Endothelial cell of umbilical vein (primary cell): Measurements from ENCODE around the gene PPM1H. TPM values are rescaled to one million over a fixed set of nuclear protein-coding genes. Genes with fewer than 3 reads are reported as not detected.

ENCODE experiments used
- BruUV-seq: library from RNA; stranded (reverse); fragments of 400-500 nt; replicated peaks from 2 replicates; lab custom pipeline; 2021; lab: Mats Ljungman, UMichigan
- CTCF ChIA-PET: fragments of 300-600, 350-600 bp; sonication (Branson Sonifier 250); formaldehyde crosslinking; loops from one replicate; lab custom pipeline; 2021; ENCODE audit warnings: antibody characterized with exemption, inconsistent platforms; lab: Charles Lee
- POLR2A ChIA-PET: fragments of 300-600, 350-600 bp; sonication (Branson Sonifier 250); formaldehyde crosslinking; loops from one replicate; lab custom pipeline; 2021; ENCODE audit warnings: antibody characterized with exemption, inconsistent platforms; lab: Charles Lee
- DNase-seq: peaks from one replicate; pipeline ENCODE4 v3.0.0-alpha.2; 2011; ENCODE audit warnings: low read depth, low spot score
- FAIRE-seq: peaks from 2 replicates; lab custom pipeline; 2011; peaks lifted over from hg19 to GRCh38; lab: Jason Lieb, UNC
- H2AFZ ChIP-seq: 2 replicates; pipeline ENCODE4 v1.6.0; 2012; ENCODE audit warnings: low read depth, low read length, control low read depth, inconsistent platforms
- H3K27ac ChIP-seq: 2 replicates; pipeline ENCODE4 v1.5.1; 2011; ENCODE audit warnings: low read depth, mild to moderate bottlenecking, control low read depth, low read length, moderate library complexity; ENCODE audit not compliant: insufficient read depth
- H3K27me3 ChIP-seq, 2 experiments: 2 replicates each; pipeline versions ENCODE4 v1.6.0 to v1.6.1; 2011; ENCODE audit warnings: low read length in 2 of 2, mixed read lengths in 1 of 2; ENCODE audit not compliant: control insufficient read depth in 2 of 2, insufficient read depth in 2 of 2
- H3K36me3 ChIP-seq, 2 experiments: 2 replicates in 1 of 2; 3 replicates in 1 of 2; pipeline ENCODE4 v1.5.1; 2011; ENCODE audit warnings: low read length in 2 of 2, mild to moderate bottlenecking in 1 of 2, moderate library complexity in 1 of 2; ENCODE audit not compliant: control insufficient read depth in 2 of 2, insufficient read depth in 2 of 2; ENCODE audit errors: extremely low read depth in 1 of 2
- H3K4me1 ChIP-seq: 3 replicates; pipeline ENCODE4 v1.5.1; 2011; ENCODE audit warnings: mild to moderate bottlenecking, low read length; ENCODE audit not compliant: control insufficient read depth, insufficient read depth; ENCODE audit errors: extremely low read depth
- H3K4me2 ChIP-seq: 2 replicates; pipeline ENCODE4 v1.6.1; 2011; ENCODE audit warnings: low read length, control low read depth, mixed read lengths; ENCODE audit not compliant: insufficient read depth
- H3K4me3 ChIP-seq, 3 experiments: fragments of 200-600 bp in 1 of 3; sonication (generic), shearing (Covaris generic) in 1 of 3; replicated peaks in 1 of 3; 2 replicates each; pipeline ENCODE4 v1.5.1; 2011 to 2016; ENCODE audit warnings: control low read depth in 3 of 3, low read length in 3 of 3, mild to moderate bottlenecking in 2 of 3, inconsistent platforms in 1 of 3, low read depth in 1 of 3, moderate library complexity in 1 of 3; ENCODE audit not compliant: insufficient read depth in 1 of 3
- H3K79me2 ChIP-seq: 2 replicates; pipeline ENCODE4 v1.6.0; 2012; ENCODE audit warnings: low read length, inconsistent platforms; ENCODE audit not compliant: control insufficient read depth, insufficient read depth
- H3K9ac ChIP-seq: replicated peaks from 2 replicates; pipeline ENCODE3; 2011; ENCODE audit warnings: low read length, control low read depth; ENCODE audit not compliant: insufficient read depth; ENCODE audit errors: extremely low read depth
- H3K9me1 ChIP-seq: replicated peaks from 3 replicates; pipeline ENCODE4 v1.6.0; 2011; ENCODE audit warnings: mild to moderate bottlenecking, low read length; ENCODE audit not compliant: control insufficient read depth, insufficient read depth; ENCODE audit errors: extremely low read depth
- H3K9me3 ChIP-seq: replicated peaks from 2 replicates; pipeline ENCODE4 v1.5.1; 2012; ENCODE audit warnings: low read length, inconsistent platforms; ENCODE audit not compliant: control insufficient read depth, insufficient read depth
- H4K20me1 ChIP-seq: replicated peaks from 2 replicates; pipeline ENCODE3; 2011; ENCODE audit warnings: mild to moderate bottlenecking, low read length; ENCODE audit not compliant: control insufficient read depth, insufficient read depth; ENCODE audit errors: extremely low read depth
- CTCF ChIP-seq, 2 donors: IDR thresholded peaks; 1 replicate in 1 of 2; 2 replicates in 1 of 2; pipeline ENCODE4 v1.5.1; 2011; ENCODE audit warnings: low read length in 2 of 2, mild to moderate bottlenecking in 2 of 2, moderate library complexity in 2 of 2, control low read depth in 1 of 2, inconsistent platforms in 1 of 2, low read depth in 1 of 2; ENCODE audit not compliant: insufficient read depth in 1 of 2; ENCODE audit errors: extremely low read depth in 1 of 2
- EZH2 ChIP-seq: IDR thresholded peaks from 2 replicates; pipeline ENCODE4 v1.6.1; 2012; ENCODE audit warnings: borderline replicate concordance, low read depth, mild to moderate bottlenecking, moderate library complexity, low read length, inconsistent platforms; ENCODE audit not compliant: severe bottlenecking
- FOS ChIP-seq: IDR thresholded peaks from 2 replicates; pipeline ENCODE4 v1.6.1; 2011; ENCODE audit warnings: mild to moderate bottlenecking, low read length, moderate library complexity, borderline replicate concordance; ENCODE audit not compliant: insufficient read depth
- GATA2 ChIP-seq: IDR thresholded peaks from 2 replicates; pipeline ENCODE4 v1.7.0; 2011; ENCODE audit warnings: low read depth, mild to moderate bottlenecking, moderate library complexity, mixed read lengths, low read length; ENCODE audit not compliant: insufficient read length, insufficient read depth
- JUN ChIP-seq: IDR thresholded peaks from 2 replicates; pipeline ENCODE4 v1.6.1; 2011; ENCODE audit warnings: borderline replicate concordance, low read depth; ENCODE audit not compliant: insufficient read length, insufficient read depth
- MAX ChIP-seq: IDR thresholded peaks from 2 replicates; pipeline ENCODE4 v1.6.1; 2011; ENCODE audit not compliant: insufficient read depth, insufficient read length
- MYC ChIP-seq: IDR thresholded peaks from one replicate; pipeline ENCODE4 v1.6.1; 2011; ENCODE audit warnings: mild to moderate bottlenecking, low read depth, low read length
- POLR2A ChIP-seq: IDR thresholded peaks from 2 replicates; pipeline ENCODE4 v1.6.1; 2012; ENCODE audit warnings: low read depth, mild to moderate bottlenecking, control low read depth, low read length
- POLR2AphosphoS5 ChIP-seq: IDR thresholded peaks from 2 replicates; pipeline ENCODE4 v1.6.1; 2012; ENCODE audit warnings: low read depth, mild to moderate bottlenecking, control low read depth, low read length, moderate library complexity; ENCODE audit not compliant: insufficient read depth
- dilution Hi-C: fragments of 300-500 bp; cut with MboI; formaldehyde crosslinking; loops from one replicate; pipeline ENCODE4 v1.15.0; 2019; ENCODE audit warnings: low sequenced_read_pairs; ENCODE audit not compliant: extremely low pct_ligation_motif_present
- intact Hi-C: fragments of 100-400 bp; cut with micrococcal nuclease; formaldehyde crosslinking; loops from one replicate; pipeline ENCODE4 v1.10.0; 2022
- polyA plus RNA-seq, 4 experiments: library from polyadenylated mRNA; depleted of rRNA in 3 of 4; stranded (reverse) in 3 of 4; unstranded in 1 of 4; fragments of >200 nt; gene quantifications; 2 replicates each; pipeline versions ENCODE4 v1.2.1 to v1.2.3, GENCODE V29; 2011 to 2012; ENCODE audit warnings: missing spikeins in 1 of 4
- total RNA-seq: library from RNA; stranded (reverse); gene quantifications from 2 replicates; pipeline ENCODE4 v1.2.3, GENCODE V29; 2021

Gene PPM1H
- total and polyA plus RNA-seq, 2 donors (not counting 3 experiments of a cell fraction or from before 2014, with no cell fraction given): 1.0 to 7.2 TPM

GRCh38 chr12:62720025-62720424, 214.9 kb downstream of the PPM1H start:
- Histone ChIP-seq H4K20me1 (no peaks in the 10 kb centered on the region), H3K9me3 (no peaks in the 10 kb centered on the region), H3K79me2 (no peaks in the 10 kb centered on the region), H3K4me3 (no peak overlapping the region), H3K4me2 (no peak overlapping the region), H3K36me3 (no peaks in the 10 kb centered on the region), H3K4me1 (peaks cover 13% of the 10 kb centered on the region), H2AFZ (no peak overlapping the region), H3K9me1 (no peaks in the 10 kb centered on the region), H3K27me3 (no peaks in the 10 kb centered on the region), H3K27ac (no peak overlapping the region), H3K9ac (no peak overlapping the region)
- POLR2A ChIA-PET: no interaction called here
- FAIRE-seq (no peak), DNase-seq (no peak)
- intact Hi-C loops: no loop called here
- no TSS peak for BruUV-seq
- dilution Hi-C loops: no loop called here
- CTCF ChIA-PET: interaction anchor here (1.0 kb wide), 1 partner anchor 13 kb away, joined by 3 read pairs; no protein-coding TSS in a partner anchor
- TF ChIP-seq CTCF (IDR thresholded peaks at IDR 0.05; ENCODE audit: extremely low read depth in 1 of 2, insufficient read depth in 1 of 2, low read depth in 1 of 2, low read length in 2 of 2) (no peak), EZH2 (no peak)

- H3K9me3 ChIP-seq: no peaks in the 10 kb centered on the region
- no peak overlapping the region for H3K9ac ChIP-seq
- no peak overlapping the region for H3K27ac ChIP-seq
- peaks cover 3% of the 10 kb centered on the region for H3K4me1 ChIP-seq
- no peak overlapping the region for H3K4me3 ChIP-seq
- FAIRE-seq: no peak
- no peak overlapping the region for H3K4me2 ChIP-seq
- dilution Hi-C loops: no loop called here
- ChIA-PET CTCF (interaction anchor here (1.2 kb wide), 1 partner anchor 16 kb away, joined by 3 read pairs; no protein-coding TSS in a partner anchor), POLR2A (no interaction called here)
- no peaks in the 10 kb centered on the region for H4K20me1 ChIP-seq
- DNase-seq: no peak
- no peaks in the 10 kb centered on the region for H3K9me1 ChIP-seq
- H3K36me3 ChIP-seq: no peaks in the 10 kb centered on the region
- no TSS peak for BruUV-seq
- H3K27me3 ChIP-seq: no peaks in the 10 kb centered on the region
- H2AFZ ChIP-seq: no peak overlapping the region
- TF ChIP-seq MYC (no peak), GATA2 (no peak), JUN (no peak), FOS (no peak), POLR2A (no peak), EZH2 (no peak), POLR2AphosphoS5 (no peak), MAX (no peak), CTCF (IDR thresholded peaks at IDR 0.05; ENCODE audit: extremely low read depth in 1 of 2, insufficient read depth in 1 of 2, low read depth in 1 of 2, low read length in 2 of 2) (no peak)
- intact Hi-C loops: no loop called here
- no peaks in the 10 kb centered on the region for H3K79me2 ChIP-seq
Measured at GRCh38 chr12:62718762-62719426, 216.1 kb downstream of the PPM1H start.
